HCT116 (cell line): Measurements from ENCODE around the gene USP9Y.

ENCODE experiments used
- CEBPB ChIP-seq: IDR thresholded peaks from 2 replicates; pipeline ENCODE4 v1.6.1; 2012; ENCODE audit warnings: low read depth
- CTCF ChIP-seq, 3 experiments: fragments of 200-600 bp in 1 of 3; sonication (generic) in 1 of 3; IDR thresholded peaks in 2 of 3; conservative IDR thresholded peaks in 1 of 3; 2 replicates each; pipeline ENCODE4 v1.5.1; 2012 to 2017; ENCODE audit warnings: low read depth in 2 of 3, low read length in 2 of 3, antibody characterized with exemption in 1 of 3, borderline replicate concordance in 1 of 3, control low read depth in 1 of 3, mild to moderate bottlenecking in 1 of 3, mixed read lengths in 1 of 3, mixed run types in 1 of 3, moderate library complexity in 1 of 3; ENCODE audit not compliant: insufficient read depth in 1 of 3
- EGR1 ChIP-seq: IDR thresholded peaks from 2 replicates; pipeline ENCODE4 v1.6.1; 2012; ENCODE audit warnings: low read depth
- EZH2 ChIP-seq: fragments of 200-600 bp; sonication (generic); IDR thresholded peaks from 2 replicates; pipeline ENCODE4 v1.6.1; 2017; ENCODE audit warnings: antibody characterized with exemption, mixed run types
- EZH2phosphoT487 ChIP-seq: fragments of 200-600 bp; IDR thresholded peaks from 2 replicates; pipeline ENCODE4 v1.6.1; 2018; ENCODE audit warnings: antibody characterized with exemption, borderline replicate concordance
- MAX ChIP-seq: IDR thresholded peaks from 2 replicates; pipeline ENCODE4 v1.6.1; 2012
- POLR2A ChIP-seq: IDR thresholded peaks from 2 replicates; pipeline ENCODE4 v1.7.0; 2011; ENCODE audit warnings: borderline replicate concordance; ENCODE audit not compliant: insufficient read depth, insufficient read length; ENCODE audit errors: extremely low read depth
- POLR2AphosphoS5 ChIP-seq: IDR thresholded peaks from 2 replicates; pipeline ENCODE4 v1.6.1; 2011; ENCODE audit warnings: mild to moderate bottlenecking, low read depth, low read length, moderate library complexity
- REST ChIP-seq: IDR thresholded peaks from 2 replicates; pipeline ENCODE4 v1.6.1; 2012; ENCODE audit warnings: low read depth
- TCF7L2 ChIP-seq: IDR thresholded peaks from 2 replicates; pipeline ENCODE4 v1.7.0; 2011; ENCODE audit warnings: borderline replicate concordance, inconsistent platforms; ENCODE audit not compliant: insufficient read depth, insufficient read length; ENCODE audit errors: extremely low read depth
- YY1 ChIP-seq: IDR thresholded peaks from 2 replicates; pipeline ENCODE4 v1.6.1; 2011; ENCODE audit warnings: low read length, low read depth, moderate library complexity, mild to moderate bottlenecking; ENCODE audit not compliant: insufficient replicate concordance; ENCODE audit errors: extremely low read depth

GRCh38 chrY:12733625-12734024 is 32.6 kb downstream of the USP9Y start:
- no peak for TF ChIP-seq POLR2AphosphoS5
- no peak for TF ChIP-seq REST
- TF ChIP-seq CTCF (IDR thresholded peaks at IDR 0.05 in 2 of 3, conservative IDR thresholded peaks at IDR 0.05 in 1 of 3; ENCODE audit: borderline replicate concordance in 1 of 3, insufficient read depth in 1 of 3, low read depth in 2 of 3, low read length in 2 of 3) = no peak
- TF ChIP-seq EGR1 = no peak
- no peak for TF ChIP-seq CEBPB
- TF ChIP-seq EZH2 = no peak
- TF ChIP-seq POLR2A = no peak
- TF ChIP-seq YY1 = no peak
- no peak for TF ChIP-seq TCF7L2
- no peak for TF ChIP-seq EZH2phosphoT487
- no peak for TF ChIP-seq MAX
